Ramos (cell line): ENCODE measurements around the gene FBXW12.

Experiments used
- in situ Hi-C: fragments of 300-500 bp; cut with MboI; formaldehyde crosslinking; loops from one replicate; pipeline ENCODE4 v1.14.3; 2022; ENCODE audit warnings: low sequenced_read_pairs; ENCODE audit not compliant: unreplicated experiment

FBXW12 gene

GRCh38 chr3:48406443-48407431 lies 34.7 kb downstream of the FBXW12 start:
- in situ Hi-C loops: loop anchor here (10.0 kb wide), 1 partner anchor 138 kb away; no protein-coding TSS in a partner anchor

- in situ Hi-C loops: loop anchor here (10.0 kb wide), 1 partner anchor 137 kb away; no protein-coding TSS in a partner anchor
These were observed 35.6 kb downstream of the FBXW12 start for GRCh38 chr3:48407542-48408099.

GRCh38 chr3:48408823-48409281 lies 36.8 kb downstream of the FBXW12 start:
- in situ Hi-C loops: loop anchor here (10.0 kb wide), 1 partner anchor 136 kb away; no protein-coding TSS in a partner anchor

- in situ Hi-C loops: loop anchor here (10.0 kb wide), 1 partner anchor 135 kb away; no protein-coding TSS in a partner anchor
These were observed 37.5 kb downstream of the FBXW12 start for GRCh38 chr3:48409291-48410201.

GRCh38 chr3:48410205-48411040 lies 38.4 kb downstream of the FBXW12 start:
- in situ Hi-C loops: no loop called here

- in situ Hi-C loops: no loop called here
These were observed 39.1 kb downstream of the FBXW12 start for GRCh38 chr3:48411041-48411588.

- in situ Hi-C loops: no loop called here
These were observed 39.8 kb downstream of the FBXW12 start for GRCh38 chr3:48411606-48412374.

- in situ Hi-C loops: no loop called here
These were observed 40.5 kb downstream of the FBXW12 start for GRCh38 chr3:48412375-48413001.

GRCh38 chr3:48413086-48413485 lies 41.1 kb downstream of the FBXW12 start:
- in situ Hi-C loops: no loop called here

GRCh38 chr3:48413611-48414010 lies 41.6 kb downstream of the FBXW12 start:
- in situ Hi-C loops: no loop called here

GRCh38 chr3:48414376-48415250 lies 42.6 kb downstream of the FBXW12 start:
- in situ Hi-C loops: no loop called here

GRCh38 chr3:48415251-48415953 lies 43.4 kb downstream of the FBXW12 start:
- in situ Hi-C loops: no loop called here

- in situ Hi-C loops: no loop called here
These were observed 44.1 kb downstream of the FBXW12 start for GRCh38 chr3:48416091-48416505.

- in situ Hi-C loops: no loop called here
These were observed 44.5 kb downstream of the FBXW12 start for GRCh38 chr3:48416546-48416945.

- in situ Hi-C loops: no loop called here
These were observed 45.6 kb downstream of the FBXW12 start for GRCh38 chr3:48417529-48418108.

GRCh38 chr3:48418140-48418539 lies 46.1 kb downstream of the FBXW12 start:
- in situ Hi-C loops: no loop called here
